WTC11 (cell line): ENCODE data around the gene SLC30A2. TPM values are rescaled to one million over a fixed set of nuclear protein-coding genes. Genes with fewer than 3 reads are reported as not detected.

Experiments
- ATAC-seq: fragments of 200-7000 bp; cut with Tn5 transposase; 2 replicates; pipeline ENCODE4 v1.10.0; 2021; ENCODE audit warnings: mild to moderate bottlenecking, moderate library complexity
- Bru-seq: library from RNA; stranded (reverse); fragments of 400-500 nt; gene quantifications from one replicate; lab custom pipeline; 2021; lab: Mats Ljungman, UMichigan
- CTCF ChIA-PET: fragments of 300-600 bp; sonication (Branson Sonifier 250); formaldehyde crosslinking; loops from one replicate; lab custom pipeline; 2021; ENCODE audit warnings: antibody characterized with exemption; lab: Charles Lee
- POLR2A ChIA-PET: fragments of 350-600 bp; sonication (Branson Sonifier 250); formaldehyde crosslinking; loops from one replicate; lab custom pipeline; 2021; ENCODE audit warnings: antibody characterized with exemption; lab: Charles Lee
- DNase-seq: peaks from one replicate; pipeline ENCODE4 v3.0.0; 2021; ENCODE audit warnings: low spot score
- H3K27ac Mint-ChIP-seq: 2 replicates; pipeline ENCODE4 v1.8.0; 2021; ENCODE audit warnings: mixed read lengths
- H3K27me3 Mint-ChIP-seq: 2 replicates; pipeline ENCODE4 v1.8.0; 2021; ENCODE audit warnings: low read depth, mild to moderate bottlenecking, moderate library complexity, mixed read lengths
- H3K36me3 Mint-ChIP-seq: 2 replicates; pipeline ENCODE4 v1.8.0; 2021; ENCODE audit warnings: mixed read lengths
- H3K4me1 Mint-ChIP-seq: 2 replicates; pipeline ENCODE4 v1.8.0; 2022; ENCODE audit warnings: mixed read lengths
- H3K4me3 Mint-ChIP-seq: 2 replicates; pipeline ENCODE4 v1.8.0; 2021; ENCODE audit warnings: mild to moderate bottlenecking, moderate library complexity, mixed read lengths
- H3K9me3 Mint-ChIP-seq: 2 replicates; pipeline ENCODE4 v1.8.0; 2021; ENCODE audit warnings: mixed read lengths
- ATF1 ChIP-seq: sonication (generic); formaldehyde crosslinking; IDR thresholded peaks from 2 replicates; pipeline ENCODE4 v1.8.1; 2023; ENCODE audit warnings: mild to moderate bottlenecking, moderate library complexity, missing genetic modification reagents
- CBFB ChIP-seq: sonication (generic); formaldehyde crosslinking; IDR thresholded peaks from 2 replicates; pipeline ENCODE4 v1.8.1; 2022; ENCODE audit warnings: mild to moderate bottlenecking, low read depth, missing genetic modification reagents
- ETV6 ChIP-seq: sonication (generic); formaldehyde crosslinking; IDR thresholded peaks from 2 replicates; pipeline ENCODE4 v1.8.1; 2022; ENCODE audit warnings: mild to moderate bottlenecking, missing genetic modification reagents
- FOXJ3 ChIP-seq: sonication (generic); formaldehyde crosslinking; IDR thresholded peaks from 2 replicates; pipeline ENCODE4 v1.9.0; 2021; ENCODE audit warnings: missing genetic modification reagents, mild to moderate bottlenecking, borderline replicate concordance
- FOXK1 ChIP-seq: sonication (generic); formaldehyde crosslinking; IDR thresholded peaks from 2 replicates; pipeline ENCODE4 v1.8.0; 2022; ENCODE audit warnings: mild to moderate bottlenecking, moderate library complexity, missing genetic modification reagents
- FOXP1 ChIP-seq: sonication (generic); formaldehyde crosslinking; IDR thresholded peaks from 2 replicates; pipeline ENCODE4 v1.8.0; 2022; ENCODE audit warnings: missing genetic modification reagents, mild to moderate bottlenecking, moderate library complexity, borderline replicate concordance
- GTF2I ChIP-seq: fragments of 250-450 bp; sonication (Bioruptor Pico); conservative IDR thresholded peaks from 2 replicates; pipeline ENCODE4 v1.4.0; 2021; ENCODE audit warnings: mild to moderate bottlenecking
- JAZF1 ChIP-seq: fragments of 250-450 bp; sonication (Bioruptor Pico); IDR thresholded peaks from 2 replicates; pipeline ENCODE4 v1.9.0; 2021; ENCODE audit warnings: moderate library complexity, mild to moderate bottlenecking, inconsistent platforms
- MAX ChIP-seq: sonication (generic); formaldehyde crosslinking; IDR thresholded peaks from 2 replicates; pipeline ENCODE4 v1.8.0; 2022; ENCODE audit warnings: mild to moderate bottlenecking, missing genetic modification reagents
- MYBL2 ChIP-seq: sonication (generic); formaldehyde crosslinking; IDR thresholded peaks from 2 replicates; pipeline ENCODE4 v1.8.1; 2023; ENCODE audit warnings: mild to moderate bottlenecking, moderate library complexity, missing genetic modification reagents
- NR2C2 ChIP-seq: sonication (generic); formaldehyde crosslinking; IDR thresholded peaks from 2 replicates; pipeline ENCODE4 v1.8.0; 2022; ENCODE audit warnings: mild to moderate bottlenecking, missing genetic modification reagents
- PRRX2 ChIP-seq: fragments of 250-450 bp; sonication (Bioruptor Pico); IDR thresholded peaks from 2 replicates; pipeline ENCODE4 v1.8.0; 2021; ENCODE audit warnings: mild to moderate bottlenecking
- RELA ChIP-seq: sonication (generic); formaldehyde crosslinking; IDR thresholded peaks from 2 replicates; pipeline ENCODE4 v1.8.1; 2022; ENCODE audit warnings: missing genetic modification reagents, mild to moderate bottlenecking, borderline replicate concordance
- SMAD3 ChIP-seq: sonication (generic); formaldehyde crosslinking; IDR thresholded peaks from 2 replicates; pipeline ENCODE4 v1.8.0; 2022; ENCODE audit warnings: missing genetic modification reagents, mild to moderate bottlenecking, borderline replicate concordance
- SP1 ChIP-seq: sonication (generic); formaldehyde crosslinking; conservative IDR thresholded peaks from 2 replicates; pipeline ENCODE4 v1.8.1; 2022; ENCODE audit warnings: missing genetic modification reagents
- TEAD4 ChIP-seq: sonication (generic); formaldehyde crosslinking; IDR thresholded peaks from 2 replicates; pipeline ENCODE4 v1.8.0; 2022; ENCODE audit warnings: mild to moderate bottlenecking, missing genetic modification reagents
- TP53 ChIP-seq: sonication (generic); formaldehyde crosslinking; IDR thresholded peaks from 2 replicates; pipeline ENCODE4 v1.8.1; 2023; ENCODE audit warnings: mild to moderate bottlenecking, missing genetic modification reagents
- USF2 ChIP-seq: sonication (generic); formaldehyde crosslinking; IDR thresholded peaks from 2 replicates; pipeline ENCODE4 v1.8.1; 2023; ENCODE audit warnings: mild to moderate bottlenecking, missing genetic modification reagents, moderate library complexity
- ZNF232 ChIP-seq: sonication (generic); formaldehyde crosslinking; IDR thresholded peaks from 2 replicates; pipeline ENCODE4 v1.8.0; 2022; ENCODE audit warnings: mild to moderate bottlenecking, missing genetic modification reagents
- long read RNA-seq, 3 experiments: library from RNA in 1 of 3; library from capped mRNA in 1 of 3; library from polyadenylated mRNA in 1 of 3; unstranded in 2 of 3; stranded (forward) in 1 of 3; transcript quantifications; one replicate each; pipeline ENCODE4 v2.0.0, GENCODE V29; 2021
- total RNA-seq: library from RNA; stranded (reverse); gene quantifications from 3 replicates; pipeline ENCODE4 v1.2.3, GENCODE V29; 2021
- TF ChIP-seq, protein P1 (sequence below): sonication (generic); formaldehyde crosslinking; IDR thresholded peaks from 2 replicates; pipeline ENCODE4 v1.8.0; 2022; ENCODE audit warnings: mild to moderate bottlenecking, missing genetic modification reagents
- TF ChIP-seq, protein P2 (sequence below): sonication (generic); formaldehyde crosslinking; IDR thresholded peaks from 2 replicates; pipeline ENCODE4 v1.8.0; 2022; ENCODE audit warnings: mild to moderate bottlenecking, missing genetic modification reagents
- TF ChIP-seq, protein P3 (sequence below): sonication (generic); formaldehyde crosslinking; IDR thresholded peaks from 2 replicates; pipeline ENCODE4 v1.8.1; 2022; ENCODE audit warnings: mild to moderate bottlenecking, moderate library complexity, missing genetic modification reagents
- TF ChIP-seq, protein P4 (sequence below): sonication (generic); formaldehyde crosslinking; IDR thresholded peaks from 2 replicates; pipeline ENCODE4 v1.8.1; 2023; ENCODE audit warnings: mild to moderate bottlenecking, missing genetic modification reagents

Gene SLC30A2
- total RNA-seq (0.15 to 0.41 TPM (median 0.41 TPM) in 3 replicates), Bru-seq, nascent RNA (percentile 5 among the genes with signal in this experiment)
- long read RNA-seq, experiment 1, partial matches to known transcripts, result 0 of 2 reads
- long read RNA-seq, experiment 1, other reads (novel, unspliced or antisense), result 1 of 2 reads
- long read RNA-seq, experiment 2, result 0 reads
- long read RNA-seq, experiment 3, result 0 reads

GRCh38 chr1:26045722-26046245 lies at the start of gene SLC30A2:
Gene SLC30A2, minus strand, starts transcription at chr1:26046118. Its CDS starts 222 bp downstream, at chr1:26045896.
- POLR2A ChIA-PET, result no interaction called here
- TF ChIP-seq, protein P1, sequence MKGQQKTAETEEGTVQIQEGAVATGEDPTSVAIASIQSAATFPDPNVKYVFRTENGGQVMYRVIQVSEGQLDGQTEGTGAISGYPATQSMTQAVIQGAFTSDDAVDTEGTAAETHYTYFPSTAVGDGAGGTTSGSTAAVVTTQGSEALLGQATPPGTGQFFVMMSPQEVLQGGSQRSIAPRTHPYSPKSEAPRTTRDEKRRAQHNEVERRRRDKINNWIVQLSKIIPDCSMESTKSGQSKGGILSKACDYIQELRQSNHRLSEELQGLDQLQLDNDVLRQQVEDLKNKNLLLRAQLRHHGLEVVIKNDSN (CRISPR knock-in tag), result no peak
- no peak for TF ChIP-seq TEAD4 (CRISPR knock-in tag)
- 0 out of 2 replicates have a peak, but pooled peaks have one; percentile 49 for TF ChIP-seq MAX (CRISPR knock-in tag)
- no peak for TF ChIP-seq MYBL2 (CRISPR knock-in tag)
- TF ChIP-seq, protein P2, sequence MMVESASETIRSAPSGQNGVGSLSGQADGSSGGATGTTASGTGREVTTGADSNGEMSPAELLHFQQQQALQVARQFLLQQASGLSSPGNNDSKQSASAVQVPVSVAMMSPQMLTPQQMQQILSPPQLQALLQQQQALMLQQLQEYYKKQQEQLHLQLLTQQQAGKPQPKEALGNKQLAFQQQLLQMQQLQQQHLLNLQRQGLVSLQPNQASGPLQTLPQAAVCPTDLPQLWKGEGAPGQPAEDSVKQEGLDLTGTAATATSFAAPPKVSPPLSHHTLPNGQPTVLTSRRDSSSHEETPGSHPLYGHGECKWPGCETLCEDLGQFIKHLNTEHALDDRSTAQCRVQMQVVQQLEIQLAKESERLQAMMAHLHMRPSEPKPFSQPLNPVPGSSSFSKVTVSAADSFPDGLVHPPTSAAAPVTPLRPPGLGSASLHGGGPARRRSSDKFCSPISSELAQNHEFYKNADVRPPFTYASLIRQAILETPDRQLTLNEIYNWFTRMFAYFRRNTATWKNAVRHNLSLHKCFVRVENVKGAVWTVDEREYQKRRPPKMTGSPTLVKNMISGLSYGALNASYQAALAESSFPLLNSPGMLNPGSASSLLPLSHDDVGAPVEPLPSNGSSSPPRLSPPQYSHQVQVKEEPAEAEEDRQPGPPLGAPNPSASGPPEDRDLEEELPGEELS (CRISPR knock-in tag), result peak; percentile 47; the same call in 1 of the 2 replicates
- 0 out of 2 replicates have a peak, but pooled peaks have one; percentile 49 for TF ChIP-seq ZNF232 (CRISPR knock-in tag)
- TF ChIP-seq JAZF1, result no peak
- TF ChIP-seq, protein P3, sequence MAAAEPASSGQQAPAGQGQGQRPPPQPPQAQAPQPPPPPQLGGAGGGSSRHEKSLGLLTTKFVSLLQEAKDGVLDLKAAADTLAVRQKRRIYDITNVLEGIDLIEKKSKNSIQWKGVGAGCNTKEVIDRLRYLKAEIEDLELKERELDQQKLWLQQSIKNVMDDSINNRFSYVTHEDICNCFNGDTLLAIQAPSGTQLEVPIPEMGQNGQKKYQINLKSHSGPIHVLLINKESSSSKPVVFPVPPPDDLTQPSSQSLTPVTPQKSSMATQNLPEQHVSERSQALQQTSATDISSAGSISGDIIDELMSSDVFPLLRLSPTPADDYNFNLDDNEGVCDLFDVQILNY, result 0 out of 2 replicates have a peak, but pooled peaks have one; percentile 41
- TF ChIP-seq FOXP1 (CRISPR knock-in tag), result peak; percentile 66; the same call in 1 of the 2 replicates
- no peak for TF ChIP-seq GTF2I
- TF ChIP-seq ETV6, result peak; percentile 37; the same call in 1 of the 2 replicates
- no peak for TF ChIP-seq USF2
- TF ChIP-seq, all 79 proteins: peak for 6
- CTCF ChIA-PET, result interaction anchor here (0.7 to 3.7 kb wide), 8 partner anchors 8 to 276 kb away, joined by 3 to 55 read pairs (median 3); partner anchors contain the start of gene ZNF593
- no peaks in the 10 kb centered on the region for H3K36me3 Mint-ChIP-seq
- H3K4me3 Mint-ChIP-seq, result peak within 1 kb of the TSS; percentile 59
- H3K27ac Mint-ChIP-seq, result no peak within 1 kb of the TSS
- DNase-seq, result peak; percentile 47
- H3K27me3 Mint-ChIP-seq, result peaks cover 93% of the 10 kb centered on the region
- ATAC-seq, result peak; percentile 51
- H3K4me1 Mint-ChIP-seq, result peaks cover 3% of the 10 kb centered on the region
- H3K9me3 Mint-ChIP-seq, result no peaks in the 10 kb centered on the region

GRCh38 chr1:26094677-26095383 lies 48.9 kb upstream of the SLC30A2 start:
- CTCF ChIA-PET, result interaction anchor here (0.6 to 2.8 kb wide), 11 partner anchors 10 to 181 kb away, joined by 3 to 13 read pairs (median 4); partner anchors contain the start of genes CEP85, CNKSR1 and ZNF593
- Mint-ChIP-seq H3K36me3 (no peaks in the 10 kb centered on the region), H3K4me1 (peaks cover 36% of the 10 kb centered on the region), H3K27ac (no peak overlapping the region), H3K27me3 (peaks cover 5% of the 10 kb centered on the region), H3K9me3 (peaks cover 7% of the 10 kb centered on the region), H3K4me3 (peak overlapping the region; percentile 25)
- TF ChIP-seq SP1 (CRISPR knock-in tag) (0 out of 2 replicates have a peak, but pooled peaks have one; percentile 48), SMAD3 (no peak), ETV6 (peak; percentile 66; the same call in 1 of the 2 replicates), FOXK1 (0 out of 2 replicates have a peak, but pooled peaks have one; percentile 29), MAX (CRISPR knock-in tag) (peak; percentile 62; the same call in 1 of the 2 replicates), NR2C2 (CRISPR knock-in tag) (no peak), MYBL2 (CRISPR knock-in tag) (0 out of 2 replicates have a peak, but pooled peaks have one; percentile 41), RELA (CRISPR knock-in tag) (no peak), CBFB (CRISPR knock-in tag) (no peak), FOXJ3 (CRISPR knock-in tag) (no peak), FOXP1 (CRISPR knock-in tag) (no peak), TP53 (CRISPR knock-in tag) (no peak), PRRX2 (no peak), ATF1 (CRISPR knock-in tag) (no peak)
- TF ChIP-seq, protein P1 (CRISPR knock-in tag), result 0 out of 2 replicates have a peak, but pooled peaks have one; percentile 16
- TF ChIP-seq, protein P4, sequence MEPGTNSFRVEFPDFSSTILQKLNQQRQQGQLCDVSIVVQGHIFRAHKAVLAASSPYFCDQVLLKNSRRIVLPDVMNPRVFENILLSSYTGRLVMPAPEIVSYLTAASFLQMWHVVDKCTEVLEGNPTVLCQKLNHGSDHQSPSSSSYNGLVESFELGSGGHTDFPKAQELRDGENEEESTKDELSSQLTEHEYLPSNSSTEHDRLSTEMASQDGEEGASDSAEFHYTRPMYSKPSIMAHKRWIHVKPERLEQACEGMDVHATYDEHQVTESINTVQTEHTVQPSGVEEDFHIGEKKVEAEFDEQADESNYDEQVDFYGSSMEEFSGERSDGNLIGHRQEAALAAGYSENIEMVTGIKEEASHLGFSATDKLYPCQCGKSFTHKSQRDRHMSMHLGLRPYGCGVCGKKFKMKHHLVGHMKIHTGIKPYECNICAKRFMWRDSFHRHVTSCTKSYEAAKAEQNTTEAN, result no peak
- ATAC-seq (peak; percentile 92), DNase-seq (peak; percentile 72)
- POLR2A ChIA-PET, result interaction anchor here (1.1 to 1.3 kb wide), 2 partner anchors 70 to 185 kb away, joined by 3 read pairs; no protein-coding TSS in a partner anchor
